HepG2 (cell line): ENCODE results near the gene GMEB2. TPM values are rescaled to one million over a fixed set of nuclear protein-coding genes. Genes with fewer than 3 reads are reported as not detected.

Experiments used
- CBFB ChIP-seq: sonication (generic); formaldehyde crosslinking; IDR thresholded peaks from 2 replicates; pipeline ENCODE4 v1.4.0; 2020; ENCODE audit warnings: missing genetic modification reagents
- CCAR2 ChIP-seq: fragments of 200-400 bp; formaldehyde crosslinking; optimal IDR thresholded peaks from 2 replicates; pipeline ENCODE3; 2018; ENCODE audit warnings: low read depth, mild to moderate bottlenecking, low read length, moderate library complexity
- FOXP1 ChIP-seq, 2 experiments: fragments of 450-650 bp in 1 of 2; IDR thresholded peaks; 2 replicates each; pipeline ENCODE4 v1.6.1; 2017 to 2018; ENCODE audit warnings: antibody characterized with exemption in 1 of 2
- MEIS2 ChIP-seq: sonication (generic); formaldehyde crosslinking; IDR thresholded peaks from 2 replicates; pipeline ENCODE4 v1.9.0; 2021; ENCODE audit warnings: mild to moderate bottlenecking, missing genetic modification reagents
- NFATC3 ChIP-seq: sonication (generic); formaldehyde crosslinking; IDR thresholded peaks from 2 replicates; pipeline ENCODE4 v1.5.1; 2020; ENCODE audit warnings: mild to moderate bottlenecking, missing genetic modification reagents
- SP140L ChIP-seq: sonication (generic); formaldehyde crosslinking; IDR thresholded peaks from 2 replicates; pipeline ENCODE4 v1.4.0; 2020; ENCODE audit warnings: missing genetic modification reagents, borderline replicate concordance
- YEATS4 ChIP-seq: sonication (generic); formaldehyde crosslinking; IDR thresholded peaks from 2 replicates; pipeline ENCODE4 v1.4.0; 2020; ENCODE audit warnings: missing genetic modification reagents, borderline replicate concordance
- ZBTB21 ChIP-seq: sonication (generic); formaldehyde crosslinking; IDR thresholded peaks from 2 replicates; pipeline ENCODE4 v1.4.0; 2020; ENCODE audit warnings: missing genetic modification reagents
- ZBTB26 ChIP-seq: IDR thresholded peaks from 2 replicates; pipeline ENCODE4 v1.6.1; 2016; ENCODE audit warnings: missing compliant biosample characterization, missing genetic modification reagents, borderline replicate concordance
- ZNF101 ChIP-seq: sonication (generic); formaldehyde crosslinking; IDR thresholded peaks from 2 replicates; pipeline ENCODE4 v1.4.0; 2020; ENCODE audit warnings: mild to moderate bottlenecking, low read depth, missing genetic modification reagents, borderline replicate concordance
- ZNF180 ChIP-seq: sonication (generic); formaldehyde crosslinking; IDR thresholded peaks from 2 replicates; pipeline ENCODE4 v1.4.0; 2020; ENCODE audit warnings: low read depth, missing genetic modification reagents, borderline replicate concordance
- ZNF552 ChIP-seq: sonication (generic); formaldehyde crosslinking; IDR thresholded peaks from 2 replicates; pipeline ENCODE4 v1.9.0; 2022; ENCODE audit warnings: missing genetic modification reagents, mild to moderate bottlenecking, borderline replicate concordance
- ZNF816 ChIP-seq: sonication (generic); formaldehyde crosslinking; IDR thresholded peaks from 2 replicates; pipeline ENCODE4 v1.8.0; 2022; ENCODE audit warnings: missing genetic modification reagents, mild to moderate bottlenecking, borderline replicate concordance
- ZSCAN12 ChIP-seq: sonication (generic); formaldehyde crosslinking; IDR thresholded peaks from 2 replicates; pipeline ENCODE4 v1.9.0; 2021; ENCODE audit warnings: mild to moderate bottlenecking, missing genetic modification reagents
- ZXDC ChIP-seq: sonication (generic); formaldehyde crosslinking; IDR thresholded peaks from 2 replicates; pipeline ENCODE4 v1.5.0; 2020; ENCODE audit warnings: mild to moderate bottlenecking, missing genetic modification reagents
- polyA plus RNA-seq, 8 experiments: library from polyadenylated mRNA; depleted of rRNA in 3 of 8; stranded (reverse) in 7 of 8; unstranded in 1 of 8; fragments of >200 nt; fragmentation: Illumina TruSeq in 4 of 8; extraction: Trizol in 4 of 8; gene quantifications; 2 replicates each; pipeline versions ENCODE4 v1.2.1 to v1.2.3, GENCODE V29; 2011 to 2016; ENCODE audit warnings: low read depth in 4 of 8, missing spikeins in 1 of 8, mixed read lengths in 1 of 8; ENCODE audit not compliant: insufficient read depth in 1 of 8
- total RNA-seq, 5 experiments: library from RNA; depleted of rRNA; stranded (reverse); fragments of >200 nt; fragmentation: Illumina TruSeq; extraction: Trizol; gene quantifications; 2 replicates each; pipeline ENCODE4 v1.2.3, GENCODE V29; 2016; ENCODE audit warnings: low read depth in 1 of 5
- TF ChIP-seq, protein P1 (sequence below): sonication (generic); formaldehyde crosslinking; IDR thresholded peaks from 2 replicates; pipeline ENCODE4 v1.4.0; 2020; ENCODE audit warnings: mild to moderate bottlenecking, missing genetic modification reagents, borderline replicate concordance
- TF ChIP-seq, protein P2 (sequence below): sonication (generic); formaldehyde crosslinking; IDR thresholded peaks from 2 replicates; pipeline ENCODE4 v1.8.0; 2022; ENCODE audit warnings: mild to moderate bottlenecking, missing genetic modification reagents; ENCODE audit not compliant: insufficient replicate concordance
- TF ChIP-seq, protein P3 (sequence below): sonication (generic); formaldehyde crosslinking; IDR thresholded peaks from 2 replicates; pipeline ENCODE4 v1.4.0; 2020; ENCODE audit warnings: missing genetic modification reagents

GMEB2 gene
- total and polyA plus RNA-seq, 2 of the 13 experiments (the other 11 are each of a cell fraction or from before 2014, with no cell fraction given), result 10.6 to 12.4 TPM

DNA sequence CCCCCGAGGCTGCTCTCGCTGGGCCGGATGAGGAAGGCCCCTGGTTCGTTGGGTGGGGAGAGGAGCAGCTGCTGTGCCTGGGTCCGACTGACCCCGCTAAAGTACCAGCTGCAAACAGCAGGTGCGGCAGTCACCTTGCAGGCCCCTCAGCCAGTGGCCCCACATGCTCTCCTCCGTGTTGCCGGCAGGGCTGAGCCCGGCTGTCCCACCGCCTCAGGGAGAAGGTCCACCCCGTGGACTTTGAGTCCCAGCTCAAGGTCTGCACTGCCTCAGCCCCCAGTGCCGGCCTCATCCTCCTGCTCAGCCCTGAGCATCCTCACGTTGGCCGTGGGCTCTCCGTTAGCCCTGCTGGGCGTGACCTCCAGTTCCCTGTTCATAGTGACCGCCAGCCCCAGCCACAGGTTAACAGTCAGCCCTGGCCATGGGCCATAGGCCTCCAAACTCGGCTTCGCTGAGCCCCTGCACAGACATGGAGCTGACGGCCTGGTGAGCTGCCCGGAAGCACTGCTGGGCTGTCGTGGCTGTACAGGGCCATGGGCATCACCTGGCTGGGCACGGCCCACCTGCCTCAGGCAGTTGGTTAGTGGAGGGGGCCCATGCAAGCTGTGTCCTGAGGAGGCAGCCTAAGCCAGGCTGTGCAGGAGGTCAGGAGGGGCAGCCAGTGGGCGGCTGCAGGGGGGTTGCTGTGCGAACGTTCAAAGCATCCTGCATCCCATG is 82.5 kb downstream of the GMEB2 start (continued):
- TF ChIP-seq ZBTB26 (CRISPR knock-in tag) (no peak), ZNF552 (CRISPR knock-in tag) (no peak), ZNF816 (CRISPR knock-in tag) (no peak), CCAR2 (no peak), ZBTB21 (no peak), FOXP1 (IDR thresholded peaks at IDR 0.05) (no peak), FOXP1 (CRISPR knock-in tag; IDR thresholded peaks at IDR 0.05) (no peak), CBFB (CRISPR knock-in tag) (no peak), ZXDC (CRISPR knock-in tag) (no peak), YEATS4 (CRISPR knock-in tag) (no peak), ZNF101 (CRISPR knock-in tag) (no peak), NFATC3 (CRISPR knock-in tag) (no peak), ZNF180 (CRISPR knock-in tag) (no peak), MEIS2 (CRISPR knock-in tag) (no peak), ZSCAN12 (CRISPR knock-in tag) (no peak), SP140L (CRISPR knock-in tag) (no peak)
- TF ChIP-seq, protein P1, sequence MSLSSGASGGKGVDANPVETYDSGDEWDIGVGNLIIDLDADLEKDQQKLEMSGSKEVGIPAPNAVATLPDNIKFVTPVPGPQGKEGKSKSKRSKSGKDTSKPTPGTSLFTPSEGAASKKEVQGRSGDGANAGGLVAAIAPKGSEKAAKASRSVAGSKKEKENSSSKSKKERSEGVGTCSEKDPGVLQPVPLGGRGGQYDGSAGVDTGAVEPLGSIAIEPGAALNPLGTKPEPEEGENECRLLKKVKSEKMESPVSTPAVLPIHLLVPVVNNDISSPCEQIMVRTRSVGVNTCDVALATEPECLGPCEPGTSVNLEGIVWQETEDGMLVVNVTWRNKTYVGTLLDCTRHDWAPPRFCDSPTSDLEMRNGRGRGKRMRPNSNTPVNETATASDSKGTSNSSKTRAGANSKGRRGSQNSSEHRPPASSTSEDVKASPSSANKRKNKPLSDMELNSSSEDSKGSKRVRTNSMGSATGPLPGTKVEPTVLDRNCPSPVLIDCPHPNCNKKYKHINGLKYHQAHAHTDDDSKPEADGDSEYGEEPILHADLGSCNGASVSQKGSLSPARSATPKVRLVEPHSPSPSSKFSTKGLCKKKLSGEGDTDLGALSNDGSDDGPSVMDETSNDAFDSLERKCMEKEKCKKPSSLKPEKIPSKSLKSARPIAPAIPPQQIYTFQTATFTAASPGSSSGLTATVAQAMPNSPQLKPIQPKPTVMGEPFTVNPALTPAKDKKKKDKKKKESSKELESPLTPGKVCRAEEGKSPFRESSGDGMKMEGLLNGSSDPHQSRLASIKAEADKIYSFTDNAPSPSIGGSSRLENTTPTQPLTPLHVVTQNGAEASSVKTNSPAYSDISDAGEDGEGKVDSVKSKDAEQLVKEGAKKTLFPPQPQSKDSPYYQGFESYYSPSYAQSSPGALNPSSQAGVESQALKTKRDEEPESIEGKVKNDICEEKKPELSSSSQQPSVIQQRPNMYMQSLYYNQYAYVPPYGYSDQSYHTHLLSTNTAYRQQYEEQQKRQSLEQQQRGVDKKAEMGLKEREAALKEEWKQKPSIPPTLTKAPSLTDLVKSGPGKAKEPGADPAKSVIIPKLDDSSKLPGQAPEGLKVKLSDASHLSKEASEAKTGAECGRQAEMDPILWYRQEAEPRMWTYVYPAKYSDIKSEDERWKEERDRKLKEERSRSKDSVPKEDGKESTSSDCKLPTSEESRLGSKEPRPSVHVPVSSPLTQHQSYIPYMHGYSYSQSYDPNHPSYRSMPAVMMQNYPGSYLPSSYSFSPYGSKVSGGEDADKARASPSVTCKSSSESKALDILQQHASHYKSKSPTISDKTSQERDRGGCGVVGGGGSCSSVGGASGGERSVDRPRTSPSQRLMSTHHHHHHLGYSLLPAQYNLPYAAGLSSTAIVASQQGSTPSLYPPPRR (CRISPR knock-in tag), result peak; percentile 63; the same call in 1 of the 2 replicates
- TF ChIP-seq, protein P2, sequence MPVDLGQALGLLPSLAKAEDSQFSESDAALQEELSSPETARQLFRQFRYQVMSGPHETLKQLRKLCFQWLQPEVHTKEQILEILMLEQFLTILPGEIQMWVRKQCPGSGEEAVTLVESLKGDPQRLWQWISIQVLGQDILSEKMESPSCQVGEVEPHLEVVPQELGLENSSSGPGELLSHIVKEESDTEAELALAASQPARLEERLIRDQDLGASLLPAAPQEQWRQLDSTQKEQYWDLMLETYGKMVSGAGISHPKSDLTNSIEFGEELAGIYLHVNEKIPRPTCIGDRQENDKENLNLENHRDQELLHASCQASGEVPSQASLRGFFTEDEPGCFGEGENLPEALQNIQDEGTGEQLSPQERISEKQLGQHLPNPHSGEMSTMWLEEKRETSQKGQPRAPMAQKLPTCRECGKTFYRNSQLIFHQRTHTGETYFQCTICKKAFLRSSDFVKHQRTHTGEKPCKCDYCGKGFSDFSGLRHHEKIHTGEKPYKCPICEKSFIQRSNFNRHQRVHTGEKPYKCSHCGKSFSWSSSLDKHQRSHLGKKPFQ, result no peak
- TF ChIP-seq, protein P3, sequence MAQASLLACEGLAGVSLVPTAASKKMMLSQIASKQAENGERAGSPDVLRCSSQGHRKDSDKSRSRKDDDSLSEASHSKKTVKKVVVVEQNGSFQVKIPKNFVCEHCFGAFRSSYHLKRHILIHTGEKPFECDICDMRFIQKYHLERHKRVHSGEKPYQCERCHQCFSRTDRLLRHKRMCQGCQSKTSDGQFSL (CRISPR knock-in tag), result no peak
